Medulla oblongata (tissue), 1 donor: ENCODE results near the gene CCDC60.

ENCODE experiments used
- DNase-seq: peaks from one replicate; pipeline ENCODE4 v3.0.0-alpha.2; 2015; ENCODE audit errors: extremely low spot score

The CCDC60 gene

GRCh38 chr12:119334430-119335170, at the start of gene CCDC60:
CCDC60 (plus strand) TSS chr12:119334729; CDS start chr12:119335177, 448 bp downstream.
- DNase-seq, result no peak

GRCh38 chr12:119288576-119288975, 46.0 kb upstream of the CCDC60 start:
- DNase-seq, result no peak

- no peak for DNase-seq
Measured at GRCh38 chr12:119292893-119293630, 41.5 kb upstream of the CCDC60 start.

- no peak for DNase-seq
Measured at GRCh38 chr12:119294211-119294610, 40.3 kb upstream of the CCDC60 start.

GRCh38 chr12:119296535-119296934, 38.0 kb upstream of the CCDC60 start:
- no peak for DNase-seq

- DNase-seq, result no peak
Measured at GRCh38 chr12:119299130-119299529, 35.4 kb upstream of the CCDC60 start.

- no peak for DNase-seq
Measured at GRCh38 chr12:119301379-119301778, 33.1 kb upstream of the CCDC60 start.

GRCh38 chr12:119302451-119303080, 32.0 kb upstream of the CCDC60 start:
- DNase-seq, result peak; percentile 11

- DNase-seq, result no peak
Measured at GRCh38 chr12:119306593-119306992, 27.9 kb upstream of the CCDC60 start.

- DNase-seq, result no peak
Measured at GRCh38 chr12:119307747-119308146, 26.8 kb upstream of the CCDC60 start.

- DNase-seq, result no peak
Measured at GRCh38 chr12:119308708-119309456, 25.6 kb upstream of the CCDC60 start.

- no peak for DNase-seq
Measured at GRCh38 chr12:119311878-119312277, 22.7 kb upstream of the CCDC60 start.

GRCh38 chr12:119312904-119313303, 21.6 kb upstream of the CCDC60 start:
- no peak for DNase-seq

GRCh38 chr12:119314290-119314689, 20.2 kb upstream of the CCDC60 start:
- DNase-seq, result no peak

GRCh38 chr12:119319638-119320037, 14.9 kb upstream of the CCDC60 start:
- DNase-seq, result no peak

- no peak for DNase-seq
Measured at GRCh38 chr12:119320678-119321077, 13.9 kb upstream of the CCDC60 start.

- no peak for DNase-seq
Measured at GRCh38 chr12:119322301-119322723, 12.2 kb upstream of the CCDC60 start.

GRCh38 chr12:119325813-119326212, 8.7 kb upstream of the CCDC60 start:
- DNase-seq, result no peak

- no peak for DNase-seq
Measured at GRCh38 chr12:119326341-119326740, 8.2 kb upstream of the CCDC60 start.

GRCh38 chr12:119327471-119327870, 7.1 kb upstream of the CCDC60 start:
- no peak for DNase-seq

- no peak for DNase-seq
Measured at GRCh38 chr12:119328111-119328510, 6.4 kb upstream of the CCDC60 start.
